DOHH2 (cell line): ENCODE measurements around the gene FRMD7.

Experiments
- EZH2phosphoT487 ChIP-seq: fragments of 200-600 bp; sonication (generic); IDR thresholded peaks from 2 replicates; pipeline ENCODE4 v1.6.1; 2017; ENCODE audit warnings: borderline replicate concordance, mild to moderate bottlenecking, antibody characterized with exemption, low read length, moderate library complexity, mixed read lengths
- TF ChIP-seq, protein P1 (sequence below): fragments of 200-600 bp; sonication (generic); IDR thresholded peaks from one replicate; pipeline ENCODE4 v1.5.1; 2014; ENCODE audit warnings: antibody characterized with exemption, mild to moderate bottlenecking, low read depth, low read length; ENCODE audit not compliant: poor library complexity, severe bottlenecking

GRCh38 chrX:132088864-132089263 lies 39.0 kb downstream of the FRMD7 start:
- TF ChIP-seq, protein P1, sequence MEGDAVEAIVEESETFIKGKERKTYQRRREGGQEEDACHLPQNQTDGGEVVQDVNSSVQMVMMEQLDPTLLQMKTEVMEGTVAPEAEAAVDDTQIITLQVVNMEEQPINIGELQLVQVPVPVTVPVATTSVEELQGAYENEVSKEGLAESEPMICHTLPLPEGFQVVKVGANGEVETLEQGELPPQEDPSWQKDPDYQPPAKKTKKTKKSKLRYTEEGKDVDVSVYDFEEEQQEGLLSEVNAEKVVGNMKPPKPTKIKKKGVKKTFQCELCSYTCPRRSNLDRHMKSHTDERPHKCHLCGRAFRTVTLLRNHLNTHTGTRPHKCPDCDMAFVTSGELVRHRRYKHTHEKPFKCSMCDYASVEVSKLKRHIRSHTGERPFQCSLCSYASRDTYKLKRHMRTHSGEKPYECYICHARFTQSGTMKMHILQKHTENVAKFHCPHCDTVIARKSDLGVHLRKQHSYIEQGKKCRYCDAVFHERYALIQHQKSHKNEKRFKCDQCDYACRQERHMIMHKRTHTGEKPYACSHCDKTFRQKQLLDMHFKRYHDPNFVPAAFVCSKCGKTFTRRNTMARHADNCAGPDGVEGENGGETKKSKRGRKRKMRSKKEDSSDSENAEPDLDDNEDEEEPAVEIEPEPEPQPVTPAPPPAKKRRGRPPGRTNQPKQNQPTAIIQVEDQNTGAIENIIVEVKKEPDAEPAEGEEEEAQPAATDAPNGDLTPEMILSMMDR, result no peak
- no peak for TF ChIP-seq EZH2phosphoT487
